Suppressor macrophage treated with lipopolysaccharide for 1 hour (primary cell): ENCODE data around the gene JARID2.

Experiments
- DNase-seq, 3 donors: peaks; one replicate each; pipeline ENCODE4 v3.0.0-alpha.2; 2020 to 2022

The JARID2 gene

GRCh38 chr6:15265787-15266186 lies 19.9 kb downstream of the JARID2 start:
- DNase-seq = peak in 2 of 3 donors; percentile 26 to 44

- peak; percentile 66 to 72 (median 72) for DNase-seq
Observed at GRCh38 chr6:15266423-15266996, 20.6 kb downstream of the JARID2 start.

- DNase-seq = no peak
Observed at GRCh38 chr6:15267221-15267620, 21.4 kb downstream of the JARID2 start.

- DNase-seq = no peak
Observed at GRCh38 chr6:15268137-15268908, 22.5 kb downstream of the JARID2 start.

GRCh38 chr6:15269011-15269410 lies 23.1 kb downstream of the JARID2 start:
- DNase-seq = no peak

GRCh38 chr6:15269619-15270018 lies 23.8 kb downstream of the JARID2 start:
- DNase-seq = no peak

GRCh38 chr6:15270402-15270801 lies 24.5 kb downstream of the JARID2 start:
- no peak for DNase-seq

- DNase-seq = no peak
Observed at GRCh38 chr6:15272562-15272961, 26.7 kb downstream of the JARID2 start.

- no peak for DNase-seq
Observed at GRCh38 chr6:15274692-15275387, 29.0 kb downstream of the JARID2 start.

- no peak for DNase-seq
Observed at GRCh38 chr6:15276036-15276985, 30.4 kb downstream of the JARID2 start.

GRCh38 chr6:15279047-15279661 lies 33.3 kb downstream of the JARID2 start:
- DNase-seq = no peak

GRCh38 chr6:15280028-15280427 lies 34.2 kb downstream of the JARID2 start:
- DNase-seq = peak; percentile 28 to 54 (median 50)

GRCh38 chr6:15280961-15281360 lies 35.1 kb downstream of the JARID2 start:
- DNase-seq = no peak

GRCh38 chr6:15282334-15282733 lies 36.5 kb downstream of the JARID2 start:
- no peak for DNase-seq

GRCh38 chr6:15283986-15284361 lies 38.1 kb downstream of the JARID2 start:
- DNase-seq = no peak

GRCh38 chr6:15284743-15285142 lies 38.9 kb downstream of the JARID2 start:
- DNase-seq = no peak

GRCh38 chr6:15285682-15286294 lies 39.9 kb downstream of the JARID2 start:
- no peak for DNase-seq

GRCh38 chr6:15287670-15288375 lies 42.0 kb downstream of the JARID2 start:
- peak; percentile 60 to 74 (median 70) for DNase-seq

GRCh38 chr6:15288856-15289255 lies 43.0 kb downstream of the JARID2 start:
- no peak for DNase-seq

- peak in 1 of 3 donors; percentile 21 for DNase-seq
Observed at GRCh38 chr6:15289456-15289855, 43.6 kb downstream of the JARID2 start.

- DNase-seq = no peak
Observed at GRCh38 chr6:15290067-15290680, 44.3 kb downstream of the JARID2 start.
